Measurements from ENCODE around the gene NUPR1. TPM values are rescaled to one million over a fixed set of nuclear protein-coding genes. Genes with fewer than 3 reads are reported as not detected.
"Not testable (repeated sequence)": the region's sequence is repeated elsewhere in the genome, so short reads cannot be mapped to it uniquely, and the experiment has no call there.

The NUPR1 gene
- total RNA-seq, 1 donor from 2014 or later = 33.1 TPM

GRCh38 chr16:28528463-28528867, 10.3 kb downstream of the NUPR1 start:
- intact Hi-C loops (cut with micrococcal nuclease) = no loop called here
- Histone ChIP-seq H3K27me3 (ENCODE audit: low read depth) (no peaks in the 10 kb centered on the region), H3K27ac (replicated peaks) (no peak overlapping the region), H3K36me3 (no peaks in the 10 kb centered on the region), H3K4me3 (no peak overlapping the region), H3K4me1 (peaks cover 28% of the 10 kb centered on the region), H3K9me3 (replicated peaks) (no peaks in the 10 kb centered on the region)
- DNase-seq = no peak
- no peak for TF ChIP-seq CTCF (IDR thresholded peaks at IDR 0.05; ENCODE audit: borderline replicate concordance)

GRCh38 chr16:28527985-28528384, 10.8 kb downstream of the NUPR1 start:
- Histone ChIP-seq H3K4me1 (peaks cover 25% of the 10 kb centered on the region), H3K9me3 (replicated peaks) (no peaks in the 10 kb centered on the region), H3K4me3 (no peak overlapping the region), H3K27me3 (ENCODE audit: low read depth) (no peaks in the 10 kb centered on the region), H3K27ac (replicated peaks) (no peak overlapping the region), H3K36me3 (no peaks in the 10 kb centered on the region)
- no peak for DNase-seq
- TF ChIP-seq CTCF (IDR thresholded peaks at IDR 0.05; ENCODE audit: borderline replicate concordance) = no peak
- intact Hi-C loops (cut with micrococcal nuclease) = no loop called here

GRCh38 chr16:28527100-28527785, 11.5 kb downstream of the NUPR1 start:
- intact Hi-C loops (cut with micrococcal nuclease); H3K4me3 ChIP-seq; H3K27ac ChIP-seq (replicated peaks); H3K9me3 ChIP-seq (replicated peaks); DNase-seq; H3K27me3 ChIP-seq (ENCODE audit: low read depth); H3K36me3 ChIP-seq: not testable (repeated sequence)
- H3K4me1 ChIP-seq = peaks cover 17% of the 10 kb centered on the region

- TF ChIP-seq CTCF (IDR thresholded peaks at IDR 0.05; ENCODE audit: borderline replicate concordance) = no peak
- Histone ChIP-seq H3K27ac (replicated peaks) (no peak overlapping the region), H3K36me3 (no peaks in the 10 kb centered on the region), H3K4me1 (peaks cover 11% of the 10 kb centered on the region), H3K9me3 (replicated peaks) (no peaks in the 10 kb centered on the region), H3K27me3 (ENCODE audit: low read depth) (no peaks in the 10 kb centered on the region), H3K4me3 (no peak overlapping the region)
- intact Hi-C loops (cut with micrococcal nuclease) = no loop called here
- no peak for DNase-seq
Measured at GRCh38 chr16:28526201-28527099, 12.3 kb downstream of the NUPR1 start.

- peaks cover 11% of the 10 kb centered on the region for H3K4me1 ChIP-seq
- DNase-seq = no peak
- no peaks in the 10 kb centered on the region for H3K9me3 ChIP-seq (replicated peaks)
- no peaks in the 10 kb centered on the region for H3K36me3 ChIP-seq
- intact Hi-C loops (cut with micrococcal nuclease) = no loop called here
- no peak overlapping the region for H3K27ac ChIP-seq (replicated peaks)
- no peaks in the 10 kb centered on the region for H3K27me3 ChIP-seq (ENCODE audit: low read depth)
- no peak for TF ChIP-seq CTCF (IDR thresholded peaks at IDR 0.05; ENCODE audit: borderline replicate concordance)
- H3K4me3 ChIP-seq = no peak overlapping the region
Measured at GRCh38 chr16:28524681-28525171, 14.0 kb downstream of the NUPR1 start.

All from left ventricle myocardium inferior (tissue), 1 donor.